ENCODE results near the gene CLEC14A. TPM values are rescaled to one million over a fixed set of nuclear protein-coding genes. Genes with fewer than 3 reads are reported as not detected.

The CLEC14A gene
- total RNA-seq, 6 experiments from 2014 or later: 3.2 to 11.6 (median 5.6) TPM

- no peak overlapping the region for H3K4me3 ChIP-seq
- H3K27me3 ChIP-seq: no peaks in the 10 kb centered on the region
- ATAC-seq: no peak
- H3K4me1 ChIP-seq: no peaks in the 10 kb centered on the region
- no peaks in the 10 kb centered on the region for H3K9me3 ChIP-seq
- TF ChIP-seq POLR2A (IDR thresholded peaks at IDR 0.05) (no peak), CTCF (IDR thresholded peaks at IDR 0.05) (no peak)
- DNase-seq: no peak
- no peak overlapping the region for H3K27ac ChIP-seq
- intact Hi-C loops (cut with DNase I): no loop called here
- H3K36me3 ChIP-seq: no peaks in the 10 kb centered on the region
These were observed 27.0 kb upstream of the CLEC14A start for GRCh38 chr14:38282936-38283335.

- Histone ChIP-seq H3K36me3 (no peaks in the 10 kb centered on the region), H3K27me3 (no peaks in the 10 kb centered on the region), H3K4me1 (no peaks in the 10 kb centered on the region), H3K4me3 (no peak overlapping the region), H3K9me3 (no peaks in the 10 kb centered on the region), H3K27ac (no peak overlapping the region)
- DNase-seq (no peak), ATAC-seq (no peak)
- 59% methylated on average over 2 of the region's 2 CpGs for WGBS (ENCODE audit: insufficient coverage, low coverage, low lambda C conversion rate, missing lambda C conversion rate)
- intact Hi-C loops (cut with DNase I): no loop called here
- TF ChIP-seq CTCF (IDR thresholded peaks at IDR 0.05) (no peak), POLR2A (IDR thresholded peaks at IDR 0.05) (no peak)
These were observed 24.2 kb upstream of the CLEC14A start for GRCh38 chr14:38280081-38280480.

- DNase-seq (no peak), ATAC-seq (no peak)
- no peaks in the 10 kb centered on the region for H3K9me3 ChIP-seq
- H3K4me3 ChIP-seq: no peak overlapping the region
- H3K4me1 ChIP-seq: no peaks in the 10 kb centered on the region
- 78% methylated on average over 1 of the region's 1 CpG for WGBS (ENCODE audit: insufficient coverage, low coverage, low lambda C conversion rate, missing lambda C conversion rate)
- H3K36me3 ChIP-seq: no peaks in the 10 kb centered on the region
- TF ChIP-seq POLR2A (IDR thresholded peaks at IDR 0.05) (no peak), CTCF (IDR thresholded peaks at IDR 0.05) (no peak)
- H3K27ac ChIP-seq: no peak overlapping the region
- intact Hi-C loops (cut with DNase I): no loop called here
- no peaks in the 10 kb centered on the region for H3K27me3 ChIP-seq
These were observed 23.7 kb upstream of the CLEC14A start for GRCh38 chr14:38279572-38279971.

- ATAC-seq: no peak
- no peaks in the 10 kb centered on the region for H3K27me3 ChIP-seq
- intact Hi-C loops (cut with DNase I): no loop called here
- DNase-seq: no peak
- no peak overlapping the region for H3K27ac ChIP-seq
- no peaks in the 10 kb centered on the region for H3K36me3 ChIP-seq
- TF ChIP-seq CTCF (IDR thresholded peaks at IDR 0.05): no peak
- TF ChIP-seq POLR2A (IDR thresholded peaks at IDR 0.05): no peak
- H3K9me3 ChIP-seq: no peaks in the 10 kb centered on the region
- H3K4me3 ChIP-seq: no peak overlapping the region
- H3K4me1 ChIP-seq: no peaks in the 10 kb centered on the region
- 21% methylated on average over 1 of the region's 1 CpG for WGBS (ENCODE audit: insufficient coverage, low coverage, low lambda C conversion rate, missing lambda C conversion rate)
These were observed 22.1 kb upstream of the CLEC14A start for GRCh38 chr14:38278035-38278434.

GRCh38 chr14:38262844-38263243, 7.0 kb upstream of the CLEC14A start:
- intact Hi-C loops (cut with DNase I): no loop called here
- TF ChIP-seq CTCF (IDR thresholded peaks at IDR 0.05): no peak
- no peak for TF ChIP-seq POLR2A (IDR thresholded peaks at IDR 0.05)

More at GRCh38 chr14:38262844-38263243, 7.0 kb upstream of the CLEC14A start:
- Histone ChIP-seq H3K4me1 (no peaks in the 10 kb centered on the region), H3K9me3 (no peaks in the 10 kb centered on the region), H3K27ac (no peak overlapping the region), H3K4me3 (no peak overlapping the region), H3K27me3 (no peaks in the 10 kb centered on the region), H3K36me3 (no peaks in the 10 kb centered on the region)
- DNase-seq (no peak), ATAC-seq (no peak)
- 53% methylated on average over 4 of the region's 4 CpGs for WGBS (ENCODE audit: insufficient coverage, low coverage, low lambda C conversion rate, missing lambda C conversion rate)

Measured in right lobe of liver (tissue), 6 donors.